ENCODE data around the gene HHLA2. TPM values are rescaled to one million over a fixed set of nuclear protein-coding genes. Genes with fewer than 3 reads are reported as not detected.

The HHLA2 gene
- total and polyA plus RNA-seq, 2 of the 8 experiments (the other 6 are each of a cell fraction or from before 2014, with no cell fraction given) = not detected

DNA sequence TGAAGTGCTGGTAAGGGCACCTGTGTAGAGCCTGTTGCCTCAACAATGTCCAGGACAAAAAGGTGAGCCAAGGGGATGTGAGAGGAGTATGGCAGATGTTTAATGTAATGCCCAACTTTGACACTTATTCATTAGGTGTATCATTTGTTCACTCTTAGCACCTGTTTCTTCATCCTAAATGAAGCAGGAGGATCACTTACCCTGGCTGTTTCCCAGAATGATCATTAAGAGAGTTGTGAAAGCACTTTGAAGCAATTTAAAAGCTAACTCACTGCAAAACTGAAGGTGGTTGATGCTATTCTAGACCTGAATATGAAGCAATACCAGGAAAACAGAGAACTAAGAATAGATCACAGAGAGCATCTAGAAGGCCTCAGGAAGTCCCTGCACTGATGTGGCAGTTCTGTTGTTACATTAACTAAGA lies 3.4 kb upstream of the HHLA2 start:
- Histone ChIP-seq H3K56ac (replicated peaks; ENCODE audit: insufficient read length, low read depth, low read length) (no peak overlapping the region), H2BK20ac (ENCODE audit: low read length) (no peak overlapping the region), H4K20me1 (replicated peaks in 1 of 2; ENCODE audit: control insufficient read depth in 1 of 2, insufficient read depth in 2 of 2, low read length in 2 of 2) (no peaks in the 10 kb centered on the region), H3K23me2 (ENCODE audit: low read depth, low read length) (no peaks in the 10 kb centered on the region), H3K4ac (replicated peaks; ENCODE audit: insufficient read length, low read depth, low read length) (no peak overlapping the region), H3K4me3 (ENCODE audit: extremely low read depth in 1 of 4, insufficient read depth in 2 of 4, low read depth in 3 of 4, low read length in 4 of 4) (no peak overlapping the region), H3K27me3 (replicated peaks in 1 of 4; ENCODE audit: control insufficient read depth in 3 of 4, extremely low read depth in 1 of 4, insufficient read depth in 3 of 4, low read length in 3 of 4) (no peaks in the 10 kb centered on the region), H2BK120ac (replicated peaks; ENCODE audit: low read depth, low read length) (no peak overlapping the region), H3K4me2 (ENCODE audit: insufficient read depth in 1 of 2, low read depth in 2 of 2, low read length in 2 of 2) (no peak overlapping the region), H2BK15ac (ENCODE audit: low read length) (no peak overlapping the region), H3K9me3 (ENCODE audit: insufficient read depth in 2 of 2, low read depth in 1 of 2, low read length in 1 of 2) (no peaks in the 10 kb centered on the region), H4K8ac (ENCODE audit: extremely low read depth, insufficient read depth, low read length) (no peak overlapping the region), H2BK12ac (ENCODE audit: low read depth, low read length) (no peak overlapping the region), H3K23ac (ENCODE audit: insufficient read length) (no peak overlapping the region), H2BK5ac (ENCODE audit: low read depth, low read length) (no peak overlapping the region), H3K79me1 (ENCODE audit: low read depth, low read length) (no peaks in the 10 kb centered on the region), H3K18ac (ENCODE audit: extremely low read depth, low read length) (no peak overlapping the region), H2AK5ac (ENCODE audit: low read depth, low read length) (no peak overlapping the region), H3K27ac (ENCODE audit: low read depth, low read length) (no peak overlapping the region), H4K5ac (ENCODE audit: insufficient read length, low read depth, low read length) (no peak overlapping the region), H2AFZ (ENCODE audit: low read length) (no peak overlapping the region), H3K4me1 (replicated peaks in 1 of 4; ENCODE audit: control insufficient read depth in 3 of 4, insufficient read depth in 4 of 4, low read length in 3 of 4) (no peaks in the 10 kb centered on the region), H3K36me3 (ENCODE audit: control insufficient read depth in 2 of 4, insufficient read depth in 4 of 4, low read length in 3 of 4) (no peaks in the 10 kb centered on the region), H3K14ac (ENCODE audit: insufficient read length) (no peak overlapping the region), H4K91ac (replicated peaks; ENCODE audit: insufficient read length, low read length) (no peak overlapping the region), H3K9ac (replicated peaks in 1 of 4; ENCODE audit: extremely low read depth in 1 of 4, low read depth in 3 of 4, low read length in 3 of 4) (no peak overlapping the region), H3K79me2 (ENCODE audit: control insufficient read depth in 1 of 2, insufficient read depth in 2 of 2, low read length in 2 of 2) (no peaks in the 10 kb centered on the region)
- FAIRE-seq = no peak
- ChIA-PET CTCF (ENCODE audit: partially characterized antibody) (interaction anchor here (0.6 kb wide), 1 partner anchor 37 kb away, joined by 3 read pairs; no protein-coding TSS in a partner anchor), POLR2A (ENCODE audit: partially characterized antibody) (no interaction called here)
- TF ChIP-seq FOSL1 (IDR thresholded peaks at IDR 0.05; ENCODE audit: insufficient read depth, low read depth, low read length) (no peak), BCL11A (IDR thresholded peaks at IDR 0.05; ENCODE audit: low read depth in 2 of 2, low read length in 2 of 2) (no peak), KDM1A (IDR thresholded peaks at IDR 0.05; ENCODE audit: borderline replicate concordance, low read length) (no peak), SP4 (IDR thresholded peaks at IDR 0.05; ENCODE audit: low read length) (no peak)
- DNase-seq (ENCODE audit: low read depth in 1 of 2, low spot score in 2 of 2) = no peak
